Measurements from ENCODE around the gene NUP188. TPM values are rescaled to one million over a fixed set of nuclear protein-coding genes. Genes with fewer than 3 reads are reported as not detected.

The NUP188 gene
- total RNA-seq, 2 experiments from 2014 or later: 136 to 139 TPM

DNA sequence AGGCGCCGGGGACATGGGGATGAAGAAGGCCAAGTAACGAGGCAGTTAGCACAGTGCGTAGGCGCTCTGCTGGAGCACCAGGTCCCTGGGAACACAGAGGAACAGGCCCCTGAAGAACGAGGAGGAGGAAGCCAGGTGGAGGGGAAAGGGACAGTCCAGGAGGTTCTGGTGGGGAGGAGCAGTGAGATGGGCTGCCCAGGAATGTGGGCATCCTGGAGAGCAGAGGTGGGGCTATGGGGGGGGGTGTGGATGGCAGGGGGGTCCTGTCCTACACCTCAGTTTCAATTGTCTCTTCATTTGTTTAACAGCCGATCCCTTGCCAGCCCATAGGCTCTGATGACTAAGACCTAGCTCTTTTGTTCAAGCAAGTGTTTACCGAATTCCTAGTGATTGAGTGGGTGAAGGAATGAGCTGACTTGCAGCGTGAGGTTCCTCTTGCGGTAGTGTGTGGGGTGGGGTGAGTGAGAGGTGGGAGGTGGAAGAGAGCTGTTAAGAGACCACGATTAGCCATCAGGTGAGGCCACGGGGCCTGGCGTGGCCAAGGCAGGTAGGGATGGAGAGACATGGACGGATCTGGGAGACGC, 35.1 kb upstream of the NUP188 start:
- CTCF ChIA-PET: interaction anchor here (1.2 to 1.4 kb wide), 2 partner anchors 10 to 16 kb away, joined by 3 to 5 read pairs; no protein-coding TSS in a partner anchor
- POLR2A ChIA-PET: no interaction called here

DNA sequence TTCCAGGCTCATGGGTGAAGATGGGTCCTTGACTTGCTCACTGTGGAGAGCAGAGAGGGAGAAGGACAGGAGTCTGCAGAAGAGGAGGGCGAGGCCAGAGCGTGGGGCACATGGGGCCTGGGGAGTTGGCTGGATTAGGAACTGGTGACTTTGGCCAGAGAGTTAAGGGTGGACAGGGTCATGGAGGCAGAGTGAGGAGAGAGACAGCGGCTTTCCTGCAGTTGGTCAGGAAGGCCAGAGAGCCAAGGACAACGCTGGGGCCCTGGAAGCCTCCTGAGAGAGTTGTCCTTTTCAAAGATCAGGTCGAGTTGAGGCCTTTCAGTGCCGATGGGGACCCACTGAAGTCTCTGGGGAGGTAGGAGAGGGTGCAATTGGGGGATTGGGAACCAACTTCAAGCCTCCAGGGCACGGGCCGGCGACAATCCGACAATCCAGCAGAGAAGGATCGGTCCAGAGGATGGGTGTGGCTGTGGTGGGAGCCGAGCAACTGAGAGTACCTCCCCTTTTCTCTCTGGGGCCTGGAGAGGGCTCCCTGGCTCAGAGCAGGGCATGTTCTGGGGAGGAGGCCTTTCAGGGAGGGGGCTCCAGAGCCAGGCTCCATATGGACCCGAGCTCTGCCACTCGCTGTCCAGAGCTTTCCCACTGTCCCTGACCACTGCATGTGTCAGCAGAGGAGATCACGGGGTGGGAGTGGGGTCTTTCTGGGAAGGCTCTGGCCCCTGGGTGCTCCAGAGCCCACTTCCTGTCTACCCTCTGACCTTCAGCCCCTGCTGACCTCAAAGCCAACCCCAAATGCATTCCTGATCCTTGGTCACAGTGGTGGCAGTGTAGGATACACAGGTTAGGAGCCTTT, 34.2 kb upstream of the NUP188 start:
- POLR2A ChIA-PET: no interaction called here
- CTCF ChIA-PET: interaction anchor here (0.8 to 1.4 kb wide), 2 partner anchors 15 to 17 kb away, joined by 5 read pairs; no protein-coding TSS in a partner anchor

GRCh38 chr9:128913995-128914772, 33.3 kb upstream of the NUP188 start:
- ChIA-PET CTCF (interaction anchor here (0.8 kb wide), 1 partner anchor 16 kb away, joined by 5 read pairs; no protein-coding TSS in a partner anchor), POLR2A (interaction anchor here (0.6 kb wide), 1 partner anchor 93 kb away, joined by 3 read pairs; no protein-coding TSS in a partner anchor)

DNA sequence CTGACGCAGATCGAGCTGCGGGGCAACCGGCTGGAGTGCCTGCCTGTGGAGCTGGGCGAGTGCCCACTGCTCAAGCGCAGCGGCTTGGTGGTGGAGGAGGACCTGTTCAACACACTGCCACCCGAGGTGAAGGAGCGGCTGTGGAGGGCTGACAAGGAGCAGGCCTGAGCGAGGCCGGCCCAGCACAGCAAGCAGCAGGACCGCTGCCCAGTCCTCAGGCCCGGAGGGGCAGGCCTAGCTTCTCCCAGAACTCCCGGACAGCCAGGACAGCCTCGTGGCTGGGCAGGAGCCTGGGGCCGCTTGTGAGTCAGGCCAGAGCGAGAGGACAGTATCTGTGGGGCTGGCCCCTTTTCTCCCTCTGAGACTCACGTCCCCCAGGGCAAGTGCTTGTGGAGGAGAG, 31.3 kb upstream of the NUP188 start:
- CTCF ChIA-PET: interaction anchor here (1.8 kb wide), 1 partner anchor 12 kb away, joined by 7 read pairs; no protein-coding TSS in a partner anchor

DNA sequence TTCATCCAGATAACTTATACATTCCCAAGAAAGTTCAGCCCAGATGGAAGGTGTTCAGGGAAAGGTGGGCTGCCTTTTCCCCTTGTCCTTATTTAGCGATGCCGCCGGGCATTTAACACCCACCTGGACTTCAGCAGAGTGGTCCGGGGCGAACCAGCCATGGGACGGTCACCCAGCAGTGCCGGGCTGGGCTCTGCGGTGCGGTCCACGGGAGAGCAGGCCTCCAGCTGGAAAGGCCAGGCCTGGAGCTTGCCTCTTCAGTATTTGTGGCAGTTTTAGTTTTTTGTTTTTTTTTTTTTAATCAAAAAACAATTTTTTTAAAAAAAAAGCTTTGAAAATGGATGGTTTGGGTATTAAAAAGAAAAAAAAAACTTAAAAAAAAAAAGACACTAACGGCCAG, 30.8 kb upstream of the NUP188 start:
- ChIA-PET CTCF (interaction anchor here (1.8 kb wide), 1 partner anchor 12 kb away, joined by 7 read pairs; no protein-coding TSS in a partner anchor), POLR2A (interaction anchor here (0.7 kb wide), 1 partner anchor 916 kb away, joined by 3 read pairs; no protein-coding TSS in a partner anchor)

More for the DNA sequence above, 31.3 kb upstream of the NUP188 start:
- POLR2A ChIA-PET: interaction anchor here (0.7 kb wide), 1 partner anchor 917 kb away, joined by 3 read pairs; no protein-coding TSS in a partner anchor

DNA sequence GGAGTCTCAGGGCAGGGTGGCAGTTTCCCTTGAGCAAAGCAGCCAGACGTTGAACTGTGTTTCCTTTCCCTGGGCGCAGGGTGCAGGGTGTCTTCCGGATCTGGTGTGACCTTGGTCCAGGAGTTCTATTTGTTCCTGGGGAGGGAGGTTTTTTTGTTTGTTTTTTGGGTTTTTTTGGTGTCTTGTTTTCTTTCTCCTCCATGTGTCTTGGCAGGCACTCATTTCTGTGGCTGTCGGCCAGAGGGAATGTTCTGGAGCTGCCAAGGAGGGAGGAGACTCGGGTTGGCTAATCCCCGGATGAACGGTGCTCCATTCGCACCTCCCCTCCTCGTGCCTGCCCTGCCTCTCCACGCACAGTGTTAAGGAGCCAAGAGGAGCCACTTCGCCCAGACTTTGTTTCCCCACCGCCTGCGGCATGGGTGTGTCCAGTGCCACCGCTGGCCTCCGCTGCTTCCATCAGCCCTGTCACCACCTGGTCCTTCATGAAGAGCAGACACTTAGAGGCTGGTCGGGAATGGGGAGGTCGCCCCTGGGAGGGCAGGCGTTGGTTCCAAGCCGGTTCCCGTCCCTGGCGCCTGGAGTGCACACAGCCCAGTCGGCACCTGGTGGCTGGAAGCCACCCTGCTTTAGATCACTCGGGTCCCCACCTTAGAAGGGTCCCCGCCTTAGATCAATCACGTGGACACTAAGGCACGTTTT, 30.2 kb upstream of the NUP188 start:
- POLR2A ChIA-PET: interaction anchor here (0.7 kb wide), 1 partner anchor 916 kb away, joined by 3 read pairs; no protein-coding TSS in a partner anchor

GRCh38 chr9:128918921-128919320, 28.6 kb upstream of the NUP188 start:
- POLR2A ChIA-PET: no interaction called here
- CTCF ChIA-PET: interaction anchor here (0.6 kb wide), 1 partner anchor 13 kb away, joined by 3 read pairs; no protein-coding TSS in a partner anchor

More for the DNA sequence above, 30.2 kb upstream of the NUP188 start:
- CTCF ChIA-PET: interaction anchor here (1.8 kb wide), 1 partner anchor 11 kb away, joined by 7 read pairs; no protein-coding TSS in a partner anchor

DNA sequence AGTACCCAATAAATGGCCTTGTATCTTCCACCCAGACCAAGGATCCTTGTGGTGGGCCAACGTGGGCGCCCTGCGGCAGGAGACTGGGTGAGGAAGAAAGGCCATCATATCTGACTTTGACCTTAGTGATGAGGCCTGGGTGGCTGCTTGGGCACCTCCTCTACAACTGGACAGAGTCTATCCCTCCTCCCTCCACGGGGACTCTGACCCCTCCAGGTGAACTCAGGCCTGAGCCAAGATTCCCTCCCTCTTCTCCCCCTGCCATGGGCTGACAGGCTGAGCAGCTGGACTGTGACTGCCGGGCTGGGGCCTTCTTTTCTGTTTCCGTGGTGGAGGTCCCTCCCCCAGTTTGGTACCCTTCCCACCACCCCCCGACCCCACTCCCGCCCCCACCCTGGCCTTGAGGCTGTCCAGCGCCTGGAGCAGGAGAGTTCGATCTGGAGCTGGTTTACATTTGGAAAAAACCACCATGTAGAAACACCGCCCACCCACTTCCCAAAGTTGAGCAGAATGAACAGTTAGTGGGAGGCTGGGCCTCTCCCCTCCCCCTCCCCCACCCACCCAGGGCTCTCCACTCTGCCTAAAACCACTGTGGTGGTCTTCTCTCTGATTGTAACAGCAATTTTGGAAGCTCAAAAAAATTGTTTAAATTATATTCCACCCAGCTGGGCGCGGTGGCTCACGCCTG, 28.0 kb upstream of the NUP188 start:
- CTCF ChIA-PET: interaction anchor here (0.6 to 1.0 kb wide), 3 partner anchors 9 to 71 kb away, joined by 3 to 6 read pairs (median 3); no protein-coding TSS in a partner anchor
- POLR2A ChIA-PET: no interaction called here

DNA sequence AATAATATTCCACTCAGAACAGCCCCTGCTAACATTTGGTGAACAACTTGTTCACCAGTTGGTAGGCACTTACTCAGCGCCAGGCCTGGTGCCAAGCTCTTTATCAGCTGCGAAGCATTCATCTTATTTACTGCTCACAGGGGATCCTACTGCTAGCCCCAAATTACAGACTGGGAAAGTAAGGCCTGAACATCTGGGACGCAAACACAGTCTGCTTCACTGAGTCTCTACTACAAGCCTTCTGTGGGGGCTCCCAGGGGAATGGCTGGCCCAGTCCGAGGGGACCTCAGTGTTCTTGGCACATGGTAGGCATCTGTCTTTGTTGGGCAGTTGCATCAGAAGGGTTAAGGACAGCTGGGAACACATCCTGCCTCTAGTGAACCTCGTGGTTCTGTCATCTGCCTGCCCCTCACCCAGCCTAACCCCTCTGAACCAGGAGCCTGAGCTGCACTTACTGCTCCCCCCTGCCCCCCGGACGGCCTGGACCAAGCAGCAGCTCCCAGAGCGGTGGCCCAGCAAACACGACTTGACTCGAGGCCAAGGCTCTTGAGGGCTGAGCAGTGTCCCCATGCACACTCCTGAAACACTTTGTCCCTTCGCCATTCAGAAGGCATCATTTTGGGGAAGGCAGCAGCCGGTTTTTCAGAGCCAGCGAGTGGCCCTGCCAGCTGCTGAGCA, 27.0 kb upstream of the NUP188 start, which contains the start of gene PHYHD1:
Gene PHYHD1 (plus strand): TSS at position 602 of the 678 bp plus-strand sequence. CDS start 1,342 bp downstream, outside the sequence.
- POLR2A ChIA-PET: no interaction called here
- CTCF ChIA-PET: interaction anchor here (0.6 to 1.0 kb wide), 2 partner anchors 8 to 43 kb away, joined by 3 read pairs; no protein-coding TSS in a partner anchor

DNA sequence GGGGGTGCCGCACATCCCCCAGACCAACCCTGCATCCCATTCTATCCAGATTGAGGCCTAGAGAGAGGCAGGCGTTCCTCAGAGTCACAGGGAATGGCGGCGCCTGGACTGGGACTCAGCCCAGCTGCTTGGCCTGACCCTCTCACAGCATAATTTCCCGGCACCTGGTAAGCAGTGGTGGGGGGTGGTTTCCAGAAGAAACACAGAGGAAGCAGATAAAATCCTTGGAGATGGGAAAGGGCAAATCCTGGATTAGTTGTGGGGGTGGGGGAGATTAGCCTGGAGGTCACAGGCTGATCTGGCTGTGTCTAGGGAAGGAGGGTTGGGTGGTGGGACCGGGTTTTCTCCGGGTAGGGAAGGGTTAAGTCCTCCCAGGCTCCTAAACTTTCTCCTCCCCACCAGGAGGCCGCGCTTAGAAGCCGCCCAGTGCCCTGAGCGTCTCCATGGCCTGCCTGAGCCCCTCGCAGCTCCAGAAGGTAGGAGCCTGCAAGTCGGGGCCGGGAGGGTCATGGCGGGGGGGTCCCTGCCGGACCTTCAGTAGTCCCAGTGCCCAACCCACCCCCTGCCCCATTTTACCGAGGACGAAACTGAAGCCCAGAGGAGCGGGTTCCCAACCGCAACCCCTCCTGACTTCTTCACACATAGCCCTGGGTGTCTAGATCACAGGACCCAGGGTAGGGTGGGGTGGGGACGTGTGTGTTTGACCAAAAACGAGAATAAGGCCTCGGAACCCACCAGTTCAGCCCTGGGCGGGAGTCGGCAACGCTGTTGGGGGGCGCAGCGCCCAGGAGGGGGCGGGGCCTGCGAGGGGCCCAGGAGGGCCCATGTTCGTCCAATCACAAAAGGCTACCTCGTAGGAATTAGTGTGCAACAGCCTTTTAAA, 25.4 kb upstream of the NUP188 start:
- POLR2A ChIA-PET: interaction anchor here (0.6 to 0.7 kb wide), 2 partner anchors 116 to 279 kb away, joined by 4 to 5 read pairs; no protein-coding TSS in a partner anchor
- CTCF ChIA-PET: interaction anchor here (0.6 to 1.1 kb wide), 4 partner anchors 10 to 341 kb away, joined by 3 read pairs; no protein-coding TSS in a partner anchor

DNA sequence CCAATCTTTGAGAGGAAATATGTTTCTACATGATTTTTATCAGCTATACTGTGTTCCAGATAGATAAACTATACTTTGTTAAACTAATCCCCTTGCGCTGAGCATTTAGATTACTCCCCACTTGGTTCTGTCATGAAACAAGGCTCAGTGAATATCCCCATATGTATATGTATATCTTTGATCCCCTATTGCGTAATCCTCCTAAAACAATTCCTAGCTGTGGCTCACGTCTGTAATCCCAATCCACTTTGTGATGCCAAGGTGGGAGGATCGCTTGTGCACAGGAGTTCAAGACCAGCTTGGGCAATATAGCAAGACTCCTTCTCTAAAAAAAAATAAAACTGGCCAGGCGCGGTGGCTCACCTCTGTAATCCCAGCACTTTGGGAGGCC, 24.0 kb upstream of the NUP188 start:
- POLR2A ChIA-PET: no interaction called here
- CTCF ChIA-PET: interaction anchor here (0.9 to 1.0 kb wide), 2 partner anchors 46 to 342 kb away, joined by 3 read pairs; no protein-coding TSS in a partner anchor

- ChIA-PET CTCF (interaction anchor here (0.5 to 2.8 kb wide), 23 partner anchors 8 to 245 kb away, joined by 3 to 43 read pairs (median 4); partner anchors contain the start of gene ENDOG), POLR2A (interaction anchor here (0.5 kb wide), 1 partner anchor 615 kb away, joined by 3 read pairs; no protein-coding TSS in a partner anchor)
Observed at GRCh38 chr9:128927731-128928411, 19.6 kb upstream of the NUP188 start.

DNA sequence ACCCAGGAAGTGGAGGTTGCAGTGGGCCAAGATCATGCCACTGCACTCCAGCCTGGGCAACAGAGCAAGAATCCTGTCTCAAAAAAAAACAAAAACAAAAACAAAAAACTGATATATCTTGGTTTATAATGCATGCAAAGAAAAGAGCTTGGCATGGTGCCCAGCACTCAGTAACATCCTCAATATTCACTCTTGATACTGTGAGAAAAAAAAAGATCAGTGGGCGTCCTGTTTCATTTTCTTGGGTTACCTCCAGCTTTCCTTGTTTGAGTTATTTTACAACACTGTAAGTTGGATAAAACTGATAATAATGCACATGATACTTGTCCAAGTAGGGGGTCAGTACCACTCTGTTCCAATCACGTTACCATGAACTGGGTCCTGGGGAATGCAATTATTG, 18.9 kb upstream of the NUP188 start:
- POLR2A ChIA-PET: interaction anchor here (0.5 kb wide), 1 partner anchor 616 kb away, joined by 3 read pairs; no protein-coding TSS in a partner anchor
- CTCF ChIA-PET: interaction anchor here (0.5 to 2.8 kb wide), 21 partner anchors 8 to 246 kb away, joined by 3 to 43 read pairs (median 4); partner anchors contain the start of gene ENDOG

- ChIA-PET CTCF (interaction anchor here (0.7 to 2.8 kb wide), 5 partner anchors 35 to 67 kb away, joined by 3 to 43 read pairs (median 6); no protein-coding TSS in a partner anchor), POLR2A (interaction anchor here (0.7 kb wide), 1 partner anchor 52 kb away, joined by 3 read pairs; no protein-coding TSS in a partner anchor)
Observed at GRCh38 chr9:128929560-128929959, 17.9 kb upstream of the NUP188 start.

DNA sequence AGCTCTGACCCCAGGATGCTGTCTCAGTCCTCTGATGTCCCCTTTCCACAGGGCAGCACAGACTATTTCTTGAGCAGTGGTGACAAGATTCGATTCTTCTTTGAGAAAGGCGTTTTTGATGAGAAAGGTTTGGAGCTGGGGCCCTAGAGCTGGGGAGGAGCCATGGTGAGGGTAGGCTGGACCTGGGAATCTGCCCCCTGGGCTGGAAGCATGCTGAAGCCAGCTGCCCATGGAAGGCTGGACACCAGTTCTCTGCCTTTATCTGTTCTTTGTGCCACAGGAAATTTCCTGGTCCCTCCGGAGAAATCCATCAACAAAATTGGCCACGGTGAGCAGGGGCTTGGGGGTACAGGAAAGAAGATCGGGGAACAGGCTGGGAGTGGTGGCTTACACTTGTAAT, 13.8 kb upstream of the NUP188 start:
- ChIA-PET POLR2A (no interaction called here), CTCF (no interaction called here)
